ENCODE data around the gene CTCF. TPM values are rescaled to one million over a fixed set of nuclear protein-coding genes. Genes with fewer than 3 reads are reported as not detected.

Gene CTCF
- total and polyA plus RNA-seq, 7 experiments from 2014 or later = 49.8 to 78.6 (median 59.8) TPM

DNA sequence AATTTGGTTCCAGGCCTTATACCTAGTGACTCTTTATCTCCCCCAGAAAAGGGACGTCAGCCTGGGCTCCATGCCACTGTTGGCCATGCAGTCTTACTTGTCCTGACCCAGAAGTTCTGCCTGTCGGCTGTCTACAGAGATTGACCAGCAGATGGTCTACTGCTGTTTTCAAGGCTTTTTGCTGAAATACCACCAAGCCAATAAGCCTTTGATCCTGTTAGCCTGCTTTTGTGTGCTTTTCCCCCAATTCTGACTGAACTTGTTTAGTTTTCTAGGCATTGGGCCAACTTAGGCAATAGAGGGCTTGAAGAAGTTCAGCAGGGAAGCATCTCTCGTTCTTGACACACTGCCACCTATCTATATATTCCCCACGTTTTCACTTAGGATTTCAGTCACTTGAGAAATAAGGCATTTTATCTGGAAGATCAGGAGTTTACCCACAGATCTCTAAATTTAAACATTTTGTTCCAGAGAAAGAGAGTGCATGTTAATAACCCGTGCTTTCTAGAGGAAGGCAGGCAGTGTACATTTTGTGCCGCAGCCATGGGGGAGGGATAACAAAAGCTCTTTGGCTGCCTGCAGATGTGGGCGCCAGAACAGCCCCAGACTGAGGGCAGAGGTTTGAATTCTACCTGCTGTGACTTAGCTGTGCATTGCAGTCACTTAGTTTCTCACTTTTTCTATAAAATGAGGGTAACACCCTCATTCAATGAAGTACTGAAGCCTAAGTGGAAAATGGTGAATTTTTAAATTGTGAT, 70.3 kb downstream of the CTCF start:
- peak overlapping the region in 6 of 9 donors; percentile 4 to 81 (median 54) for H3K27ac Mint-ChIP-seq
- no peak overlapping the region for H3K4me3 Mint-ChIP-seq
- H3K36me3 ChIP-seq (ENCODE audit: control insufficient read depth in 2 of 3, insufficient read depth in 3 of 3, low read length in 3 of 3) = peaks cover 7 to 75% (median 30%) of the 10 kb centered on the region in 3 experiments
- H3K4me1 ChIP-seq (ENCODE audit: control insufficient read depth in 2 of 2, insufficient read depth in 2 of 2, low read length in 2 of 2) = no peaks in the 10 kb centered on the region
- peaks cover 8 to 40% (median 22%) of the 10 kb centered on the region in 5 donors for H3K36me3 Mint-ChIP-seq
- DNase-seq (no peak), ATAC-seq (no peak)
- H3K4me1 Mint-ChIP-seq = no peaks in the 10 kb centered on the region
- no peaks in the 10 kb centered on the region for H3K27me3 ChIP-seq (ENCODE audit: control insufficient read depth in 2 of 2, insufficient read depth in 2 of 2, low read length in 2 of 2)
- no peak overlapping the region for H3K27ac ChIP-seq (ENCODE audit: low read depth, low read length)
- ChIA-PET POLR2A (interaction anchor here (1.4 kb wide), 1 partner anchor 11 kb away, joined by 4 read pairs; no protein-coding TSS in a partner anchor), CTCF (no interaction called here)
- no peaks in the 10 kb centered on the region for H3K9me3 Mint-ChIP-seq
- H3K27me3 Mint-ChIP-seq = no peaks in the 10 kb centered on the region
- no peak overlapping the region for H3K4me3 ChIP-seq (ENCODE audit: low read length)
- H3K9me3 ChIP-seq (ENCODE audit: control insufficient read depth in 2 of 3, low read length in 3 of 3) = no peaks in the 10 kb centered on the region
- intact Hi-C loops (cut with micrococcal nuclease) = no loop called here

DNA sequence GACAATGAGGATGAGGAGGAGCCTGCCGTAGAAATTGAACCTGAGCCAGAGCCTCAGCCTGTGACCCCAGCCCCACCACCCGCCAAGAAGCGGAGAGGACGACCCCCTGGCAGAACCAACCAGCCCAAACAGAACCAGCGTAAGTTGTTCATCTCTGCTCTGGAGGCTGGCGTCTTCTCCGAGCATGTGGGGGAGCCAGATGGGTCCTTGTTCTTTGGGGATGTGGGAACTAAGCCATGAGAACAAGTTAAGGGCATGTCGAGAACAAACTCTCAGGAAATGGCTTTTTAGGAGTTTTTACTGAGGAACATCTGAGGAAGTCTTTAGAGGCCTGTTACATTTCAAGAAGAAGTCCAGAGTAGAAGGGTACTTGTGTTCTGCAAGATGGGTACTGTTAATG, 74.4 kb downstream of the CTCF start:
- Mint-ChIP-seq H3K4me1 (no peaks in the 10 kb centered on the region), H3K9me3 (no peaks in the 10 kb centered on the region), H3K27me3 (no peaks in the 10 kb centered on the region), H3K4me3 (no peak overlapping the region), H3K36me3 (peaks cover 9 to 23% (median 13%) of the 10 kb centered on the region in 5 donors), H3K27ac (no peak overlapping the region)
- no peak overlapping the region for H3K4me3 ChIP-seq (ENCODE audit: low read length)
- no peaks in the 10 kb centered on the region for H3K4me1 ChIP-seq (ENCODE audit: control insufficient read depth in 2 of 2, insufficient read depth in 2 of 2, low read length in 2 of 2)
- ChIA-PET POLR2A (no interaction called here), CTCF (interaction anchor here (1.9 kb wide), 1 partner anchor 9 kb away, joined by 4 read pairs; the partner anchor contains the start of gene CARMIL2)
- ATAC-seq = no peak
- H3K36me3 ChIP-seq (ENCODE audit: control insufficient read depth in 2 of 3, insufficient read depth in 3 of 3, low read length in 3 of 3) = peaks cover 19 to 63% (median 29%) of the 10 kb centered on the region in 3 experiments
- no peak overlapping the region for H3K27ac ChIP-seq (ENCODE audit: low read depth, low read length)
- no peak for DNase-seq
- H3K9me3 ChIP-seq (ENCODE audit: control insufficient read depth in 2 of 3, low read length in 3 of 3) = no peaks in the 10 kb centered on the region
- intact Hi-C loops (cut with micrococcal nuclease) = no loop called here
- H3K27me3 ChIP-seq (ENCODE audit: control insufficient read depth in 2 of 2, insufficient read depth in 2 of 2, low read length in 2 of 2) = no peaks in the 10 kb centered on the region

DNA sequence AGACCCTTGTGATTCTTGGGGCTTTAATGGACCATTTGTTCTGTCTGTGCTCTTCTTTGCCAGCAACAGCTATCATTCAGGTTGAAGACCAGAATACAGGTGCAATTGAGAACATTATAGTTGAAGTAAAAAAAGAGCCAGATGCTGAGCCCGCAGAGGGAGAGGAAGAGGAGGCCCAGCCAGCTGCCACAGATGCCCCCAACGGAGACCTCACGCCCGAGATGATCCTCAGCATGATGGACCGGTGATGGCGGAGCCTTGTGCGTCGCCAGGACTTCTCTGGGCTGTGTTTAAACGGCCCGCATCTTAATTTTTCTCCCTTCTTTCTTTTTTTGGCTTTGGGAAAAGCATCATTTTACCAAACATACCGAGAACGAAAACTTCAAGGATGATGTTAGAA, 75.3 kb downstream of the CTCF start:
- CTCF ChIA-PET = no interaction called here
- peaks cover 6 to 17% (median 9%) of the 10 kb centered on the region in 5 donors for H3K36me3 Mint-ChIP-seq
- peaks cover 12 to 53% (median 25%) of the 10 kb centered on the region in 3 experiments for H3K36me3 ChIP-seq (ENCODE audit: control insufficient read depth in 2 of 3, insufficient read depth in 3 of 3, low read length in 3 of 3)
- intact Hi-C loops (cut with micrococcal nuclease) = no loop called here
- no peaks in the 10 kb centered on the region for H3K9me3 ChIP-seq (ENCODE audit: control insufficient read depth in 2 of 3, low read length in 3 of 3)
- POLR2A ChIA-PET = interaction anchor here (0.9 kb wide), 1 partner anchor 22 kb away, joined by 3 read pairs; the partner anchor contains the start of gene ACD
- DNase-seq (no peak), ATAC-seq (no peak)
- H3K4me1 ChIP-seq (ENCODE audit: control insufficient read depth in 2 of 2, insufficient read depth in 2 of 2, low read length in 2 of 2) = no peaks in the 10 kb centered on the region
- no peak overlapping the region for H3K27ac Mint-ChIP-seq
- no peaks in the 10 kb centered on the region for H3K27me3 ChIP-seq (ENCODE audit: control insufficient read depth in 2 of 2, insufficient read depth in 2 of 2, low read length in 2 of 2)
- no peaks in the 10 kb centered on the region for H3K9me3 Mint-ChIP-seq
- no peak overlapping the region for H3K27ac ChIP-seq (ENCODE audit: low read depth, low read length)
- no peaks in the 10 kb centered on the region for H3K27me3 Mint-ChIP-seq
- H3K4me3 Mint-ChIP-seq = no peak overlapping the region
- no peaks in the 10 kb centered on the region for H3K4me1 Mint-ChIP-seq
- no peak overlapping the region for H3K4me3 ChIP-seq (ENCODE audit: low read length)

DNA sequence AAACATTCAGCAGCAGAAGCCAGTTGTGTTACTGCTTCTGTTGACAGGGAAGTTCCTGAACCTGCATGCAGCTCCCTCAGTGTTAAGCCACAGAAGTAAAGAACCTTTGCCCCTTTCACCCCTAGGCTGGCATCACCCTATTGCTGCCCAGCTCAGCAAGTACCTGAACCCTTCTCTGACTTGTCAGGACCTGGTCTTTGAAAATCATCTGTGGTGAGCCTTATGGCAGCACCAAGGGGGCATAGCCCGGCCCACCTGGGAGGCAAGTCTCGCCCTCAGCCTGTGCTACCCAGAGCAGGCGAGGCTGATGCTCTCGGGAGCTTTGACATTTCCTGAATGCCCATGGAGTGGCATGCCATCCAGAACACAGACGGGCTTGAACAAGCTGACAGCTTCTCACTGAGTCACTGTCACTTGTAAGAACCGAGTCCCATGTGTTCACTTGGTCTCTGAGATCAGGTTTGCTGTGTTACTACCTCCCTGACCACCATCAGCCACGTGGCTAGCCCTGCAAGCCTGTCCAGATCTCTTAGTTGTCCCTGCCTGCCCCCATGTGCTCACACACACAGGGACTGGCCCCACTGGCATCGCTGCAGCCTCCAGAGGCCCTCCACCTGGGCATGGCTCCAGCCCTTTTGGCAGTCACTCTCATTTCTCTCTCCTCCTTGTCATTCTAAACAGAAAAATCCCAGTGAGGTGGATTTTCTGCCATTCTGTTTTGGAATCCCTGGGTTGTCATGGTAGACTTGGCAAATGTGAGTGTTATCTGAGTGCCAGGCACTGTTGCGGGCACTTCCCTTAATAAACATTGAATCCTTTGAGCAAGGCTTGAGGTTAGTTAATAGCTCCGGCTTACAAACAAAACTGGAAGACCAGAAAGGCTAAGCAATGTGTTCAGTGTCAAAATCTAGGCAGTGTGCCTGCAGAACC, 79.7 kb downstream of the CTCF start:
- H3K27ac Mint-ChIP-seq = peak overlapping the region in 2 of 9 donors; percentile 55 to 75

DNA sequence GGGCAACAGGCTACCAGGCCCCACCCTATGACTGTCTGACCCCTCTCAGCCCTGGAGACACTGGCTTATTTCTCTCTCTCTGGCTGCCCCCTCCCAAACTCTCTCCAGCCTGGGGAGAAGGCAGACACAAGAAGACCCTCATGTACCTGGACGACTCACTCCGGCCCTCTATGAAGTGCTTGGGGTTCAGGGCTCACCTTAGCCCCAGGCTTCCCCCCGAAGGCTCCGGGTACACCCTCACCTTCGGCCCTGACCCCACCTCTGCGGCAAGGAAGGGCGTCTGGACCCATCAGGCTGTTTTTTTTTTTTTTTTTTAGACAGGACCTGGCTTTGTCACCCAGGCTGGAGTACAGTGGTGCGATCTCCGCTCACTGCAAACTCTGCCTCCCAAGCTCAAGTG, 81.7 kb downstream of the CTCF start:
- peaks cover under 1 to 27% (median 10%) of the 10 kb centered on the region in 3 experiments for H3K36me3 ChIP-seq (ENCODE audit: control insufficient read depth in 2 of 3, insufficient read depth in 3 of 3, low read length in 3 of 3)
- Mint-ChIP-seq H3K4me1 (peaks cover 0 to 24% (median 13%) of the 10 kb centered on the region in 7 donors), H3K36me3 (peaks cover 0 to 6% (median 0%) of the 10 kb centered on the region in 5 donors), H3K27me3 (no peaks in the 10 kb centered on the region), H3K27ac (peak overlapping the region; percentile 61 to 95 (median 84)), H3K9me3 (peaks cover 0 to 2% (median 0%) of the 10 kb centered on the region in 11 donors), H3K4me3 (peak overlapping the region; percentile 36 to 87 (median 71))
- no peak for ATAC-seq
- peak overlapping the region; percentile 97 for H3K27ac ChIP-seq (ENCODE audit: low read depth, low read length)
- POLR2A ChIA-PET = interaction anchor here (1.1 to 10.1 kb wide), 11 partner anchors 12 to 291 kb away, joined by 3 to 128 read pairs (median 18); partner anchors contain the start of genes ACD, C16orf86, CTCF and ENKD1
- intact Hi-C loops (cut with micrococcal nuclease) = loop anchor here (1.0 to 5.0 kb wide), 3 partner anchors 17 to 152 kb away; partner anchors contain the start of genes ACD (in 1 of the 2), CTCF (in 1 of the 2) and PARD6A (in 1 of the 2)
- H3K4me3 ChIP-seq (ENCODE audit: low read length) = no peak overlapping the region
- no peaks in the 10 kb centered on the region for H3K27me3 ChIP-seq (ENCODE audit: control insufficient read depth in 2 of 2, insufficient read depth in 2 of 2, low read length in 2 of 2)
- H3K9me3 ChIP-seq (ENCODE audit: control insufficient read depth in 2 of 3, low read length in 3 of 3) = no peaks in the 10 kb centered on the region
- no peak for DNase-seq
- CTCF ChIA-PET = interaction anchor here (0.7 to 7.3 kb wide), 14 partner anchors 15 to 128 kb away, joined by 3 to 107 read pairs (median 6); partner anchors contain the start of genes ACD, C16orf86, CTCF and ENKD1
- H3K4me1 ChIP-seq (ENCODE audit: control insufficient read depth in 2 of 2, insufficient read depth in 2 of 2, low read length in 2 of 2) = peaks cover 9 to 15% of the 10 kb centered on the region in 2 donors

More for the DNA sequence above, 79.7 kb downstream of the CTCF start:
- H3K9me3 Mint-ChIP-seq = peaks cover 0 to 2% (median 0%) of the 10 kb centered on the region in 11 donors
- ChIA-PET CTCF (interaction anchor here (0.6 to 7.3 kb wide), 9 partner anchors 22 to 642 kb away, joined by 3 to 107 read pairs (median 5); no protein-coding TSS in a partner anchor), POLR2A (interaction anchor here (0.6 to 10.1 kb wide), 5 partner anchors 16 to 98 kb away, joined by 3 to 128 read pairs (median 80); partner anchors contain the start of genes ACD, CTCF and PARD6A)
- H3K27ac ChIP-seq (ENCODE audit: low read depth, low read length) = no peak overlapping the region
- DNase-seq (no peak), ATAC-seq (no peak)
- intact Hi-C loops (cut with micrococcal nuclease) = loop anchor here in 1 of 2 donors (5.0 kb wide), 1 partner anchor 150 kb away; no protein-coding TSS in a partner anchor
- peaks cover 12 to 32% (median 21%) of the 10 kb centered on the region in 3 experiments for H3K36me3 ChIP-seq (ENCODE audit: control insufficient read depth in 2 of 3, insufficient read depth in 3 of 3, low read length in 3 of 3)
- no peaks in the 10 kb centered on the region for H3K27me3 Mint-ChIP-seq
- peaks cover 0 to 24% (median 13%) of the 10 kb centered on the region in 7 donors for H3K4me1 Mint-ChIP-seq
- H3K4me1 ChIP-seq (ENCODE audit: control insufficient read depth in 2 of 2, insufficient read depth in 2 of 2, low read length in 2 of 2) = peaks cover 9 to 15% of the 10 kb centered on the region in 2 donors
- H3K27me3 ChIP-seq (ENCODE audit: control insufficient read depth in 2 of 2, insufficient read depth in 2 of 2, low read length in 2 of 2) = no peaks in the 10 kb centered on the region
- peaks cover under 1 to 10% (median 4%) of the 10 kb centered on the region in 5 donors for H3K36me3 Mint-ChIP-seq
- no peak overlapping the region for H3K4me3 ChIP-seq (ENCODE audit: low read length)
- H3K9me3 ChIP-seq (ENCODE audit: control insufficient read depth in 2 of 3, low read length in 3 of 3) = no peaks in the 10 kb centered on the region
- H3K4me3 Mint-ChIP-seq = no peak overlapping the region

Data from naive thymus-derived CD4-positive, alpha-beta T cell (primary cell).